ENCODE data around the gene CLDN4. TPM values are rescaled to one million over a fixed set of nuclear protein-coding genes. Genes with fewer than 3 reads are reported as not detected.

Gene CLDN4
- total RNA-seq, 1 experiment from 2014 or later: 234 TPM

GRCh38 chr7:73833251-73833919 lies 2.6 kb downstream of the CLDN4 start:
- POLR2A ChIA-PET: interaction anchor here (0.7 to 5.4 kb wide), 15 partner anchors 10 to 446 kb away, joined by 3 to 87 read pairs (median 11); partner anchors contain the start of genes ABHD11, CLDN3, METTL27 and MLXIPL
- TF ChIP-seq POLR2A (IDR thresholded peaks at IDR 0.05; ENCODE audit: borderline replicate concordance, extremely low read depth, insufficient read depth, insufficient read length) (no peak), SP1 (IDR thresholded peaks at IDR 0.05; ENCODE audit: low read depth) (no peak), EZH2phosphoT487 (IDR thresholded peaks at IDR 0.05; ENCODE audit: borderline replicate concordance) (no peak), FOSL1 (IDR thresholded peaks at IDR 0.05; ENCODE audit: low read depth) (no peak), YY1 (IDR thresholded peaks at IDR 0.05; ENCODE audit: extremely low read depth, insufficient replicate concordance, low read depth, low read length) (peak; percentile 51), ZNF274 (IDR thresholded peaks at IDR 0.05; ENCODE audit: low read depth, low read length) (no peak), CEBPB (IDR thresholded peaks at IDR 0.05; ENCODE audit: low read depth) (no peak), SIN3A (IDR thresholded peaks at IDR 0.05; ENCODE audit: low read depth) (no peak), ZFX (IDR thresholded peaks at IDR 0.05) (no peak), ELF1 (IDR thresholded peaks at IDR 0.05; ENCODE audit: borderline replicate concordance, low read depth) (no peak), JUND (IDR thresholded peaks at IDR 0.05) (no peak), EGR1 (IDR thresholded peaks at IDR 0.05; ENCODE audit: low read depth) (no peak), EZH2 (IDR thresholded peaks at IDR 0.05) (no peak), POLR2AphosphoS5 (IDR thresholded peaks at IDR 0.05; ENCODE audit: low read depth, low read length) (peak; percentile 94), TCF7L2 (IDR thresholded peaks at IDR 0.05; ENCODE audit: borderline replicate concordance, extremely low read depth, insufficient read depth, insufficient read length) (peak; percentile 17), CBX3 (IDR thresholded peaks at IDR 0.05; ENCODE audit: low read depth) (no peak), SRF (IDR thresholded peaks at IDR 0.05; ENCODE audit: low read depth) (no peak), RAD21 (IDR thresholded peaks at IDR 0.05; ENCODE audit: low read depth) (no peak)
- TF ChIP-seq, protein P1, sequence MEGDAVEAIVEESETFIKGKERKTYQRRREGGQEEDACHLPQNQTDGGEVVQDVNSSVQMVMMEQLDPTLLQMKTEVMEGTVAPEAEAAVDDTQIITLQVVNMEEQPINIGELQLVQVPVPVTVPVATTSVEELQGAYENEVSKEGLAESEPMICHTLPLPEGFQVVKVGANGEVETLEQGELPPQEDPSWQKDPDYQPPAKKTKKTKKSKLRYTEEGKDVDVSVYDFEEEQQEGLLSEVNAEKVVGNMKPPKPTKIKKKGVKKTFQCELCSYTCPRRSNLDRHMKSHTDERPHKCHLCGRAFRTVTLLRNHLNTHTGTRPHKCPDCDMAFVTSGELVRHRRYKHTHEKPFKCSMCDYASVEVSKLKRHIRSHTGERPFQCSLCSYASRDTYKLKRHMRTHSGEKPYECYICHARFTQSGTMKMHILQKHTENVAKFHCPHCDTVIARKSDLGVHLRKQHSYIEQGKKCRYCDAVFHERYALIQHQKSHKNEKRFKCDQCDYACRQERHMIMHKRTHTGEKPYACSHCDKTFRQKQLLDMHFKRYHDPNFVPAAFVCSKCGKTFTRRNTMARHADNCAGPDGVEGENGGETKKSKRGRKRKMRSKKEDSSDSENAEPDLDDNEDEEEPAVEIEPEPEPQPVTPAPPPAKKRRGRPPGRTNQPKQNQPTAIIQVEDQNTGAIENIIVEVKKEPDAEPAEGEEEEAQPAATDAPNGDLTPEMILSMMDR (IDR thresholded peaks at IDR 0.05 in 2 of 3, conservative IDR thresholded peaks at IDR 0.05 in 1 of 3; ENCODE audit: borderline replicate concordance in 1 of 3, insufficient read depth in 1 of 3, low read depth in 2 of 3, low read length in 2 of 3): no peak
- TF ChIP-seq, protein P2, sequence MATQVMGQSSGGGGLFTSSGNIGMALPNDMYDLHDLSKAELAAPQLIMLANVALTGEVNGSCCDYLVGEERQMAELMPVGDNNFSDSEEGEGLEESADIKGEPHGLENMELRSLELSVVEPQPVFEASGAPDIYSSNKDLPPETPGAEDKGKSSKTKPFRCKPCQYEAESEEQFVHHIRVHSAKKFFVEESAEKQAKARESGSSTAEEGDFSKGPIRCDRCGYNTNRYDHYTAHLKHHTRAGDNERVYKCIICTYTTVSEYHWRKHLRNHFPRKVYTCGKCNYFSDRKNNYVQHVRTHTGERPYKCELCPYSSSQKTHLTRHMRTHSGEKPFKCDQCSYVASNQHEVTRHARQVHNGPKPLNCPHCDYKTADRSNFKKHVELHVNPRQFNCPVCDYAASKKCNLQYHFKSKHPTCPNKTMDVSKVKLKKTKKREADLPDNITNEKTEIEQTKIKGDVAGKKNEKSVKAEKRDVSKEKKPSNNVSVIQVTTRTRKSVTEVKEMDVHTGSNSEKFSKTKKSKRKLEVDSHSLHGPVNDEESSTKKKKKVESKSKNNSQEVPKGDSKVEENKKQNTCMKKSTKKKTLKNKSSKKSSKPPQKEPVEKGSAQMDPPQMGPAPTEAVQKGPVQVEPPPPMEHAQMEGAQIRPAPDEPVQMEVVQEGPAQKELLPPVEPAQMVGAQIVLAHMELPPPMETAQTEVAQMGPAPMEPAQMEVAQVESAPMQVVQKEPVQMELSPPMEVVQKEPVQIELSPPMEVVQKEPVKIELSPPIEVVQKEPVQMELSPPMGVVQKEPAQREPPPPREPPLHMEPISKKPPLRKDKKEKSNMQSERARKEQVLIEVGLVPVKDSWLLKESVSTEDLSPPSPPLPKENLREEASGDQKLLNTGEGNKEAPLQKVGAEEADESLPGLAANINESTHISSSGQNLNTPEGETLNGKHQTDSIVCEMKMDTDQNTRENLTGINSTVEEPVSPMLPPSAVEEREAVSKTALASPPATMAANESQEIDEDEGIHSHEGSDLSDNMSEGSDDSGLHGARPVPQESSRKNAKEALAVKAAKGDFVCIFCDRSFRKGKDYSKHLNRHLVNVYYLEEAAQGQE (IDR thresholded peaks at IDR 0.05; ENCODE audit: low read depth): no peak
- TF ChIP-seq, protein P3, sequence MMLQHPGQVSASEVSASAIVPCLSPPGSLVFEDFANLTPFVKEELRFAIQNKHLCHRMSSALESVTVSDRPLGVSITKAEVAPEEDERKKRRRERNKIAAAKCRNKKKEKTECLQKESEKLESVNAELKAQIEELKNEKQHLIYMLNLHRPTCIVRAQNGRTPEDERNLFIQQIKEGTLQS (IDR thresholded peaks at IDR 0.05): no peak
- TF ChIP-seq, protein P4, sequence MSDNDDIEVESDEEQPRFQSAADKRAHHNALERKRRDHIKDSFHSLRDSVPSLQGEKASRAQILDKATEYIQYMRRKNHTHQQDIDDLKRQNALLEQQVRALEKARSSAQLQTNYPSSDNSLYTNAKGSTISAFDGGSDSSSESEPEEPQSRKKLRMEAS (IDR thresholded peaks at IDR 0.05): no peak

More at GRCh38 chr7:73833251-73833919, 2.6 kb downstream of the CLDN4 start:
- peaks cover 49 to 76% of the 10 kb centered on the region in 2 experiments for H3K4me1 ChIP-seq (ENCODE audit: control insufficient read depth in 1 of 2, insufficient read depth in 2 of 2, low read length in 2 of 2)
- intact Hi-C loops (cut with micrococcal nuclease): loop anchor here (2.0 kb wide), 1 partner anchor 93 kb away; no protein-coding TSS in a partner anchor
- peak overlapping the region; percentile 99 for H3K9ac ChIP-seq (ENCODE audit: low read length)
- H3K36me3 ChIP-seq (ENCODE audit: control insufficient read depth in 1 of 2, insufficient read depth in 2 of 2, low read length in 2 of 2): 0 out of 4 replicates have a peak, but pooled peaks cover 0 to 7% of the 10 kb centered on the region in 2 experiments
- DNase-seq (ENCODE audit: low read depth, low spot score): no peak
- peak overlapping the region; percentile 96 for H3K27ac ChIP-seq (ENCODE audit: low read depth, low read length)
- CTCF ChIA-PET: interaction anchor here (0.6 to 1.9 kb wide), 9 partner anchors 9 to 373 kb away, joined by 3 to 8 read pairs (median 3); partner anchors contain the start of gene METTL27
- peak; percentile 31 for ATAC-seq
- RAD21 ChIA-PET (ENCODE audit: low non-redundant PET in 1 of 2, low total read pairs in 2 of 2, uncharacterized antibody in 2 of 2, unreplicated experiment in 2 of 2): interaction anchor here (0.5 to 1.7 kb wide), 7 partner anchors 8 to 234 kb away, joined by 3 to 7 read pairs (median 4); partner anchors contain the start of gene METTL27 (in 1 of the 2)
- no peak overlapping the region for H2AFZ ChIP-seq (ENCODE audit: low read depth, low read length, poor library complexity, severe bottlenecking)
- H3K79me2 ChIP-seq (ENCODE audit: insufficient read depth, low read length): peaks cover 23% of the 10 kb centered on the region
- no peaks in the 10 kb centered on the region for H3K9me2 ChIP-seq (ENCODE audit: insufficient read depth)
- peak overlapping the region; percentile 93 to 96 for H3K4me3 ChIP-seq (replicated peaks in 1 of 2; ENCODE audit: low read depth in 1 of 2, low read length in 2 of 2)
- peak overlapping the region; percentile 99 for H3K4me2 ChIP-seq (ENCODE audit: low read length)
- H3K27me3 ChIP-seq (ENCODE audit: insufficient read depth, low read length): no peaks in the 10 kb centered on the region
- no peaks in the 10 kb centered on the region for H3K9me3 ChIP-seq (ENCODE audit: control insufficient read depth in 1 of 2, insufficient read depth in 1 of 2, low read depth in 1 of 2, low read length in 2 of 2)
- H4K20me1 ChIP-seq (ENCODE audit: insufficient read depth): no peaks in the 10 kb centered on the region
- no TSS peak for BruUV-seq (replicated peaks)

All from HCT116 (cell line).